PC-3 (cell line): ENCODE data around the gene IZUMO4.

ENCODE experiments used
- EZH2 ChIP-seq: fragments of 300-600 bp; sonication (generic); IDR thresholded peaks from one replicate; pipeline ENCODE4 v1.6.1; 2017; ENCODE audit warnings: antibody characterized with exemption, mild to moderate bottlenecking, low read length; ENCODE audit not compliant: unreplicated experiment
- TF ChIP-seq, protein P1 (sequence below): fragments of 300-600 bp; sonication (generic); conservative IDR thresholded peaks from 2 replicates; pipeline ENCODE4 v1.5.1; 2017; ENCODE audit warnings: antibody characterized with exemption, low read depth, mild to moderate bottlenecking, low read length

DNA sequence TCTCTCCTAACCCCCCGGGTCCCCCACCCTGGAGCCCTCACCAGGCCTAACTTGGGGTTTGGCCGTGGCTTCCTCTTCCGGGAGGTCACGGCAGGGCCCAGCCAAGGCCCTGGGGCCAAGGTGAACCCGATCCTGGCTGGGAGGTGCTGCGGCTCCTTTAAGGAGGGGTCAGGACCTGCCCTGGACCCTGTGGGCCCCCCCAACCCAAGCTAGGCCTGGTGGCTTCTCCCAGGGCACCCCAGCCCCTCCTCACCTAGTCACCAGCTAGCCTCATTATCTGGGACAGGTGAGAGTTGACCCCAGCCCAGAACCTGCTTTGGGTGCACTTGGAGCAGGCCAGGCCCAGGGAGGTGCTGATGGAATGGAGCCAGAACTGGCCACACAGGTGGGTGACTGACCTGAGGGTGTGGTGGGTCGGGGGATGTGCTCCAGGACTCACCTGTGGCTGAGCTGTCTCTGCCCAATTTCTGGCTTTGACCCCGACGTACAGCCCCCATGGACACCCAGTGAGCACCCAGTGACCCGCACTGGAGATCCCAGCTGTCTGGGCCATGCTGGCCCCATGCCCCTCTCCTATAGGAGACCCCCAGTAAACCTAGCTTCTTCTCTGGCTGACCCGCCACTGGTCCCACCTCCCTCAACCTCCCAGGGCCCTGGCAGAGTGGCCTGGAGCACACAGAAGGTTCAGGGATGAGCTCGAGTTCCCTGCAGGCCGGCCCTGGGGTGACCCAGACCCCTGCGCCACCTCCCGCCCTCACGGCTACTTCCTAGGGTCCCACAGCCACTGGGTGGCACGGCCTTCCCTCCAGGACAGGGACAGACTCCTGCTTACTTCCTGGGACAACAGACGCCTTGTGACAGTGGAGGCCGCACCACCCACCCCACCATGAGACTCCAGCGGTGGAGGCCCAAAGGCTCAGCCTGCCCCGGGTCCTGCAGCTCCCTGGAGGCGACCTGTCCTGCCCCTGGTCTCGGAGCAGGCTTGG is 38.9 kb upstream of the IZUMO4 start:
- TF ChIP-seq EZH2 = no peak
- TF ChIP-seq, protein P1, sequence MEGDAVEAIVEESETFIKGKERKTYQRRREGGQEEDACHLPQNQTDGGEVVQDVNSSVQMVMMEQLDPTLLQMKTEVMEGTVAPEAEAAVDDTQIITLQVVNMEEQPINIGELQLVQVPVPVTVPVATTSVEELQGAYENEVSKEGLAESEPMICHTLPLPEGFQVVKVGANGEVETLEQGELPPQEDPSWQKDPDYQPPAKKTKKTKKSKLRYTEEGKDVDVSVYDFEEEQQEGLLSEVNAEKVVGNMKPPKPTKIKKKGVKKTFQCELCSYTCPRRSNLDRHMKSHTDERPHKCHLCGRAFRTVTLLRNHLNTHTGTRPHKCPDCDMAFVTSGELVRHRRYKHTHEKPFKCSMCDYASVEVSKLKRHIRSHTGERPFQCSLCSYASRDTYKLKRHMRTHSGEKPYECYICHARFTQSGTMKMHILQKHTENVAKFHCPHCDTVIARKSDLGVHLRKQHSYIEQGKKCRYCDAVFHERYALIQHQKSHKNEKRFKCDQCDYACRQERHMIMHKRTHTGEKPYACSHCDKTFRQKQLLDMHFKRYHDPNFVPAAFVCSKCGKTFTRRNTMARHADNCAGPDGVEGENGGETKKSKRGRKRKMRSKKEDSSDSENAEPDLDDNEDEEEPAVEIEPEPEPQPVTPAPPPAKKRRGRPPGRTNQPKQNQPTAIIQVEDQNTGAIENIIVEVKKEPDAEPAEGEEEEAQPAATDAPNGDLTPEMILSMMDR = no peak
